Naive thymus-derived CD4-positive, alpha-beta T cell (primary cell): ENCODE data around the gene SLC5A3. TPM values are rescaled to one million over a fixed set of nuclear protein-coding genes. Genes with fewer than 3 reads are reported as not detected.
A peak's percentile ranks its signal among the peaks of the same experiment; 100 is the strongest.

Experiments
- ATAC-seq: fragments of 150-1000 bp; cut with Tn5 transposase; 2 replicates; pipeline ENCODE4 v1.10.0; 2021; ENCODE audit warnings: mild to moderate bottlenecking, moderate library complexity
- CTCF ChIA-PET: fragments of 350-600 bp; sonication (Branson Sonifier 250); formaldehyde crosslinking; loops from one replicate; lab custom pipeline; 2021; ENCODE audit warnings: antibody characterized with exemption; lab: Charles Lee
- POLR2A ChIA-PET: fragments of 350-600 bp; sonication (Branson Sonifier 250); formaldehyde crosslinking; loops from one replicate; lab custom pipeline; 2021; ENCODE audit warnings: antibody characterized with exemption, inconsistent platforms; lab: Charles Lee
- DNase-seq, 9 donors: peaks; one replicate each; pipeline versions ENCODE4 v3.0.0 to v3.0.0-alpha.2; 2020 to 2022; ENCODE audit warnings: mixed read lengths in 1 of 9
- H3K27ac ChIP-seq: one replicate; pipeline ENCODE4 v1.7.0; 2013; ENCODE audit warnings: mild to moderate bottlenecking, low read depth, low read length, moderate library complexity
- H3K27me3 ChIP-seq, 2 donors: one replicate each; pipeline ENCODE4 v1.7.0; 2013; ENCODE audit warnings: low read length in 2 of 2, mild to moderate bottlenecking in 2 of 2, moderate library complexity in 2 of 2; ENCODE audit not compliant: control insufficient read depth in 2 of 2, insufficient read depth in 2 of 2
- H3K36me3 ChIP-seq, 3 experiments: 1 replicate in 2 of 3; 2 replicates in 1 of 3; pipeline ENCODE4 v1.7.0; 2013; ENCODE audit warnings: low read length in 3 of 3, mild to moderate bottlenecking in 3 of 3, moderate library complexity in 1 of 3; ENCODE audit not compliant: insufficient read depth in 3 of 3, control insufficient read depth in 2 of 3
- H3K4me1 ChIP-seq, 2 donors: one replicate each; pipeline ENCODE4 v1.7.0; 2013; ENCODE audit warnings: low read length in 2 of 2, mild to moderate bottlenecking in 2 of 2, moderate library complexity in 1 of 2; ENCODE audit not compliant: control insufficient read depth in 2 of 2, insufficient read depth in 2 of 2
- H3K4me3 ChIP-seq: 2 replicates; pipeline ENCODE4 v1.7.0; 2013; ENCODE audit warnings: mild to moderate bottlenecking, low read length
- H3K9me3 ChIP-seq, 3 experiments: 1 replicate in 2 of 3; 2 replicates in 1 of 3; pipeline ENCODE4 v1.7.0; 2013; ENCODE audit warnings: low read length in 3 of 3; ENCODE audit not compliant: control insufficient read depth in 2 of 3
- H3K27ac Mint-ChIP-seq, 9 donors: one replicate each; pipeline ENCODE4 v1.8.0; 2020 to 2022; ENCODE audit warnings: mixed read lengths in 9 of 9, mild to moderate bottlenecking in 8 of 9, moderate library complexity in 5 of 9, inconsistent platforms in 2 of 9
- H3K27me3 Mint-ChIP-seq, 5 donors: one replicate each; pipeline ENCODE4 v1.8.0; 2021 to 2022; ENCODE audit warnings: mixed read lengths in 5 of 5, mild to moderate bottlenecking in 1 of 5
- H3K36me3 Mint-ChIP-seq, 5 donors: one replicate each; pipeline ENCODE4 v1.8.0; 2020 to 2022; ENCODE audit warnings: mixed read lengths in 5 of 5, mild to moderate bottlenecking in 3 of 5, inconsistent platforms in 1 of 5
- H3K4me1 Mint-ChIP-seq, 7 donors: one replicate each; pipeline ENCODE4 v1.8.0; 2020 to 2022; ENCODE audit warnings: mixed read lengths in 7 of 7, mild to moderate bottlenecking in 3 of 7, inconsistent platforms in 1 of 7
- H3K4me3 Mint-ChIP-seq, 10 donors: one replicate each; pipeline ENCODE4 v1.8.0; 2020 to 2022; ENCODE audit warnings: mild to moderate bottlenecking in 10 of 10, mixed read lengths in 10 of 10, moderate library complexity in 6 of 10, inconsistent platforms in 2 of 10
- H3K9me3 Mint-ChIP-seq, 11 donors: one replicate each; pipeline ENCODE4 v1.8.0; 2020 to 2022; ENCODE audit warnings: mixed read lengths in 11 of 11, mild to moderate bottlenecking in 4 of 11, inconsistent platforms in 1 of 11, moderate library complexity in 1 of 11
- intact Hi-C, 2 donors: fragments of 100-400 bp; cut with micrococcal nuclease; formaldehyde crosslinking; loops; one replicate each; pipeline ENCODE4 v1.15.1; 2023
- polyA plus RNA-seq, 2 donors: library from polyadenylated mRNA; unstranded; fragments of 300-500 nt; fragmentation: Illumina TruSeq; gene quantifications; one replicate each; pipeline ENCODE4 v1.2.3, GENCODE V29; 2021
- total RNA-seq, 6 experiments: library from RNA in 5 of 6; stranded (reverse) in 5 of 6; gene quantifications; 1 replicate in 5 of 6; 2 replicates in 1 of 6; pipeline ENCODE4 v1.2.3 and lab custom pipeline; 2021 to 2026

Gene SLC5A3
- total and polyA plus RNA-seq, 7 experiments from 2014 or later = 1.8 to 45.5 (median 9.6) TPM

DNA sequence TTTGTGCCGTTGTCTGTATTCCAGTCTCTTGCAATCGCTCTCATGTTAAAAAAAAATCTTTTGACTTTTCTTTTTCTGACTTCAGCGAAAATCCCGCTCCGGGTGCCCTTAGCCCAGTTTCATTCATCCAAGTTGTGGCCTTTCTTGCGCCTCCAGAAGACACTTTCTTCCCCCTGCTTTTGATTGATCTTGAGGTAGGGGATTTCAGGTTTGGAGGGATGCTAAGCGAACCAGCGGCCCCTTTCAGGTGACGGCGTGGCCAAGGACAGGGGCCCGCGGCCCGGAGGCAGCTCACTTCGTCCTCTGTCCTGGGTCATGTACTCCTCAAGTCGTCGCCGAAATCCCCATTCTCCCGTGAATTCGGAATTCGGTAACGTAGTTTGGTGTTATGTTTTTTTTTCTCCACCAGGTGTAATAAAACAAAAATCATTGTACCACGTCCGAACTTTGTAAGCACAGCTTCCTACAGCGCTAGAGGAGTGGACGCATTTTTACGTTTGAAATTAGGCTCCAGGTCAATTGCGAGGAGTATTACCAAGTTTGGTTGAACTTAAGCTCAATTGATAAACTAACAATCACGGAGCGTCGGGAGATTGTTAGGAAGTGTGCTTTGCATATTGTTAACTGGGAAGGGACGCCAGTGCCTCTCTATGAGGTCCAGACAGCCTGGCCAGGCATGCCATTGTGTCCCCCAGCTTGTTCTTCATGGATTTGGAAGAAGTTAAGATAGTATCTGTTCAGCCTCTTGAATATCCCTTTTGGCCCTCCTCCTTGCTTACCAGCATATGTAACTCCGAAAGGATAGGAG, 1.1 kb downstream of the SLC5A3 start:
- Histone ChIP-seq H3K27ac (peak overlapping the region; percentile 66), H3K4me3 (peak overlapping the region; percentile 72), H3K27me3 (no peaks in the 10 kb centered on the region), H3K4me1 (peaks cover 43 to 44% of the 10 kb centered on the region in 2 donors), H3K9me3 (no peaks in the 10 kb centered on the region), H3K36me3 (peaks cover 0 to 2% (median 0%) of the 10 kb centered on the region in 3 experiments)
- peak overlapping the region; percentile 88 to 98 (median 96) for H3K4me3 Mint-ChIP-seq
- peaks cover 0 to 2% (median 0%) of the 10 kb centered on the region in 5 donors for H3K27me3 Mint-ChIP-seq
- DNase-seq (peak in 7 of 9 donors; percentile 12 to 31 (median 19)), ATAC-seq (no peak)
- POLR2A ChIA-PET = interaction anchor here (0.8 to 6.3 kb wide), 15 partner anchors 9 to 151 kb away, joined by 3 to 58 read pairs (median 4); no protein-coding TSS in a partner anchor
- peaks cover 0 to 36% (median 4%) of the 10 kb centered on the region in 5 donors for H3K36me3 Mint-ChIP-seq
- CTCF ChIA-PET = interaction anchor here (0.7 to 3.3 kb wide), 3 partner anchors 55 to 151 kb away, joined by 5 to 16 read pairs (median 11); no protein-coding TSS in a partner anchor
- no peaks in the 10 kb centered on the region for H3K9me3 Mint-ChIP-seq
- intact Hi-C loops = loop anchor here (1.0 to 5.0 kb wide), 9 partner anchors 12 to 273 kb away; no protein-coding TSS in a partner anchor
- peaks cover 9 to 66% (median 58%) of the 10 kb centered on the region in 7 donors for H3K4me1 Mint-ChIP-seq
- peak overlapping the region; percentile 89 to 95 (median 92) for H3K27ac Mint-ChIP-seq

DNA sequence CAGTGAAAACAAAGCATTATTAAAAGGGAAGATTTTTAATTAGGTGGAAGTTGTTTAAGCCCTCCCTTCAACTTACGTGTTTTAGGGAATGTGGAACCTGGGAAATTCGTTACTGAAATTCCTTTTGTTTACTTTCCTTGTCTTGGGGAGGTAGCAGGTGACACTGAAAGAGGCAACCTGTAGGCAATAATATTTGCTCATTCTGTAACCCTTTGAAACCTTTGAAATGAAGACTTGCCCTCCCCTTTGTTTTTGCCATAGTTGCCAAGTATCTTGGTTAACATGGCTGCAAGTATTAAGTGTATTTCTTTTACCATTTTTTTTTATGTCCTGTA, 1.7 kb downstream of the SLC5A3 start:
- intact Hi-C loops = loop anchor here (1.0 to 5.0 kb wide), 8 partner anchors 11 to 272 kb away; no protein-coding TSS in a partner anchor
- Histone ChIP-seq H3K36me3 (peaks cover 0 to 2% (median 0%) of the 10 kb centered on the region in 3 experiments), H3K9me3 (no peaks in the 10 kb centered on the region), H3K4me1 (peaks cover 48 to 49% of the 10 kb centered on the region in 2 donors), H3K27ac (peak overlapping the region; percentile 66), H3K27me3 (no peaks in the 10 kb centered on the region), H3K4me3 (peak overlapping the region; percentile 72)
- Mint-ChIP-seq H3K9me3 (no peaks in the 10 kb centered on the region), H3K27ac (peak overlapping the region; percentile 89 to 95 (median 92)), H3K36me3 (peaks cover 0 to 41% (median 4%) of the 10 kb centered on the region in 5 donors), H3K4me3 (peak overlapping the region; percentile 88 to 98 (median 96)), H3K27me3 (no peaks in the 10 kb centered on the region), H3K4me1 (peaks cover 9 to 72% (median 63%) of the 10 kb centered on the region in 7 donors)
- ATAC-seq = no peak
- DNase-seq = no peak
- ChIA-PET POLR2A (interaction anchor here (0.8 to 6.3 kb wide), 13 partner anchors 11 to 151 kb away, joined by 3 to 58 read pairs (median 7); no protein-coding TSS in a partner anchor), CTCF (interaction anchor here (2.4 to 3.3 kb wide), 2 partner anchors 126 to 151 kb away, joined by 16 to 24 read pairs; no protein-coding TSS in a partner anchor)

DNA sequence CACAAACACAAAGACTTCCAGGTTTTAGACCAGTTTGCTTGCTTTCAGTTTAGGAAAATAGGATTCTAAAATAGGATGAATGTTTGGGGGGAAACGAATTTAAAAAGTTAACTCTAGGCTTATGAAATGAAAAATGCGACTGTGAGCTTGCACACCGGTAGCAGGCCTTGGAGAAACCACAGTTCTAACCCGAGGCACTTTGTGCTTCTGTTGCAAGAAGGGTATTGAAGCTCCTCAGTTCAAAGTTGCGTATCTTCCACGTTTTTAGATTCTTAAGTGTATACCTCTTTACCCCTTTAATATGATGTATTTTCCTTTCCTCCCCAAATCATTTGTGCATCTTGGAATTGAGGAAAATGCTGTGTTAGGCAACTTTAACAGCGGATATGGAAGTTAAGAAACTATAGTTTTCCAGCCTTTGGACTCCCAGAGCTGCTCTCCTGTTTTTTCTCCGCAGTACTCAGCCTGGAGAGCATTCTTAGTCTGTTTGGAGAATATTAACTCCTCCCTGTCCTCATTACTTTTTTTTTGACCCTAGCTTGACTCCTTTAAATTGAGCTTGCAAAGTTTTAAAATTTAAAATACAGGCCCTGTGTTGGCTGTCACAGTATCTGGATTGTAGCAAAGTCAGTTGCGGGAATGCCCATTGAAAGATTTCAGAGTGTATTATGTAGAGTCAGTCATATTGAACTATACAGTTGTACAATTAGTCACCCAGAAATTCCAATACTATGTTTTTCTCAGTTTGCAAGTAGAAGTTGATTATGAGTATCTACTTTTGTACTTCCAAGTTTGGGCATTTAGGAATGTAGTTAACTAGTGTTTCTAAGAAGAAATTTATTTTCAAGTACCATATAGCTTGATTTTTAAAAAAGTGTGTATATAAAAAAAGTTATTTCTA, 2.6 kb downstream of the SLC5A3 start:
- Mint-ChIP-seq H3K4me1 (peaks cover 9 to 82% (median 73%) of the 10 kb centered on the region in 7 donors), H3K27me3 (no peaks in the 10 kb centered on the region), H3K9me3 (no peaks in the 10 kb centered on the region), H3K4me3 (peak overlapping the region; percentile 88 to 98 (median 96)), H3K36me3 (peaks cover 5 to 50% (median 13%) of the 10 kb centered on the region in 5 donors), H3K27ac (peak overlapping the region; percentile 76 to 94 (median 91))
- Histone ChIP-seq H3K4me1 (peaks cover 48 to 57% of the 10 kb centered on the region in 2 donors), H3K9me3 (no peaks in the 10 kb centered on the region), H3K36me3 (peaks cover 0 to 2% (median 0%) of the 10 kb centered on the region in 3 experiments), H3K27me3 (no peaks in the 10 kb centered on the region), H3K4me3 (peak overlapping the region; percentile 72), H3K27ac (peak overlapping the region; percentile 37)
- intact Hi-C loops = loop anchor here (1.0 to 5.0 kb wide), 8 partner anchors 10 to 271 kb away; no protein-coding TSS in a partner anchor
- ChIA-PET CTCF (interaction anchor here (1.6 to 2.4 kb wide), 2 partner anchors 133 to 152 kb away, joined by 4 to 24 read pairs; no protein-coding TSS in a partner anchor), POLR2A (interaction anchor here (0.6 to 6.3 kb wide), 13 partner anchors 10 to 145 kb away, joined by 3 to 58 read pairs (median 4); no protein-coding TSS in a partner anchor)
- no peak for DNase-seq
- ATAC-seq = no peak

DNA sequence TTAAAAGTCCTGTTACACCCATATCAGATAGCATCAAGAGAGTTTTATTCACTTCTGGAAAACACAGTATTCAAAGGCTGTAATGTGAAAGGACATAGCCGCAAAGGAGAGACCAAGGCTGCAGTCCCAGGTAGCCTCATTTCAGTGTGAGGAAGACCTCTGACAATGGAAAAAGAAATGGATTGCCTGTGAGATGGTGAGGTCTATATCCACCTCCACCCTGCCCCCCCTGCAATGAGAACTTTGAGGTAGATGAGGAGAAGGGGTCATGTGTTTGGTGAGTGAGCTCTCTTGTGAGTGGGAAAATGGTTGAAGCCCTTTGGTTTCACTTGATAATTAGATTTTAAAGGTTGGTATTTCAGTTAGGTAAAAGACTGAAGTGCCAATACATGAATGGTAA, 3.5 kb downstream of the SLC5A3 start:
- POLR2A ChIA-PET = interaction anchor here (0.7 to 6.3 kb wide), 6 partner anchors 16 to 145 kb away, joined by 3 to 58 read pairs (median 18); no protein-coding TSS in a partner anchor
- Histone ChIP-seq H3K27ac (peak overlapping the region; percentile 37), H3K4me3 (no peak overlapping the region), H3K27me3 (no peaks in the 10 kb centered on the region), H3K9me3 (no peaks in the 10 kb centered on the region), H3K36me3 (peaks cover 0 to 2% (median 0%) of the 10 kb centered on the region in 3 experiments), H3K4me1 (peaks cover 48 to 59% of the 10 kb centered on the region in 2 donors)
- no peak for ATAC-seq
- Mint-ChIP-seq H3K4me3 (peak overlapping the region; percentile 6 to 98 (median 78)), H3K27ac (peak overlapping the region in 7 of 9 donors; percentile 6 to 89 (median 49)), H3K36me3 (peaks cover 5 to 55% (median 13%) of the 10 kb centered on the region in 5 donors), H3K9me3 (no peaks in the 10 kb centered on the region), H3K27me3 (no peaks in the 10 kb centered on the region), H3K4me1 (peaks cover 8 to 86% (median 78%) of the 10 kb centered on the region in 7 donors)
- intact Hi-C loops = loop anchor here in 1 of 2 donors (5.0 kb wide), 2 partner anchors 120 to 270 kb away; no protein-coding TSS in a partner anchor
- CTCF ChIA-PET = interaction anchor here (0.6 to 2.4 kb wide), 4 partner anchors 131 to 274 kb away, joined by 3 to 24 read pairs (median 4); no protein-coding TSS in a partner anchor
- no peak for DNase-seq

DNA sequence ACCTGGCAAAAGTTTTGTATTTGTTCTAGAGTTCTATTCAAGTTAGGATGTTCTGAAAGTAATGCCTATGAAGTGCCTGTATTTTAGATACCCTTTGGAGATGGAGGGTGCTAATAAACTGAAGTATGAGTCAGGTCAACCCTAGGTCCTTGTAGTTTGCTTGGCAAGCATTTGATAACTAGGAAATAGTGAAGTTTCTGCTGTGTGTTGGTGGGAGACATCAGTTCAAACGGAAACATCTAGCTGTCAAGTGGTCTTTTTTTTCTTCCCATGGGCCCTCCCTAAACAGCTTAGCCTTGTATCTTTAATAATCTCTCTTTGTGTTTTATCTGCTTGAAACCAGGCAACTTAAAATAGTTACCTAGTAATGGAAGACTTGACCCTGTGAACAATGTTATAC, 4.5 kb downstream of the SLC5A3 start:
- Histone ChIP-seq H3K9me3 (no peaks in the 10 kb centered on the region), H3K36me3 (peaks cover 0 to 2% (median 0%) of the 10 kb centered on the region in 3 experiments), H3K27me3 (no peaks in the 10 kb centered on the region), H3K4me3 (no peak overlapping the region), H3K4me1 (peaks cover 48 to 69% of the 10 kb centered on the region in 2 donors), H3K27ac (peak overlapping the region; percentile 4)
- CTCF ChIA-PET = interaction anchor here (0.7 to 1.4 kb wide), 6 partner anchors 9 to 273 kb away, joined by 3 to 5 read pairs (median 4); no protein-coding TSS in a partner anchor
- DNase-seq = no peak
- POLR2A ChIA-PET = interaction anchor here (0.7 to 6.3 kb wide), 6 partner anchors 9 to 141 kb away, joined by 3 to 48 read pairs (median 4); no protein-coding TSS in a partner anchor
- ATAC-seq = no peak
- peaks cover 5 to 64% (median 18%) of the 10 kb centered on the region in 5 donors for H3K36me3 Mint-ChIP-seq
- intact Hi-C loops = loop anchor here in 1 of 2 donors (5.0 kb wide), 2 partner anchors 119 to 269 kb away; no protein-coding TSS in a partner anchor
- peak overlapping the region; percentile 38 to 98 (median 80) for H3K4me3 Mint-ChIP-seq
- no peaks in the 10 kb centered on the region for H3K9me3 Mint-ChIP-seq
- no peaks in the 10 kb centered on the region for H3K27me3 Mint-ChIP-seq
- H3K4me1 Mint-ChIP-seq = peaks cover 0 to 88% (median 83%) of the 10 kb centered on the region in 7 donors
- peak overlapping the region in 8 of 9 donors; percentile 3 to 89 (median 52) for H3K27ac Mint-ChIP-seq
